B cell (primary cell): ENCODE data around the gene MRPS12. TPM values are rescaled to one million over a fixed set of nuclear protein-coding genes. Genes with fewer than 3 reads are reported as not detected.

Experiments used
- ATAC-seq: fragments of 200-7000 bp; cut with Tn5 transposase; one replicate; pipeline ENCODE4 v1.10.0; 2021; ENCODE audit warnings: low read depth, mild to moderate bottlenecking, moderate number of reproducible peaks, moderate library complexity
- CTCF ChIA-PET: fragments of 350-600 bp; sonication (Branson Sonifier 250); formaldehyde crosslinking; loops from one replicate; lab custom pipeline; 2021; ENCODE audit warnings: antibody characterized with exemption, inconsistent platforms; lab: Charles Lee
- POLR2A ChIA-PET: fragments of 350-600 bp; sonication (Branson Sonifier 250); formaldehyde crosslinking; loops from one replicate; lab custom pipeline; 2021; ENCODE audit warnings: antibody characterized with exemption; lab: Charles Lee
- DNase-seq: peaks from one replicate; pipeline ENCODE4 v3.0.0; 2013
- H2AFZ ChIP-seq: 2 replicates; pipeline ENCODE4 v1.6.1; 2012; ENCODE audit warnings: mild to moderate bottlenecking, low read depth, low read length; ENCODE audit not compliant: insufficient read depth, poor library complexity, severe bottlenecking
- H3K27ac ChIP-seq, 2 donors: 1 replicate in 1 of 2; 2 replicates in 1 of 2; pipeline ENCODE4 v1.5.1; 2012 to 2013; ENCODE audit warnings: low read length in 2 of 2, mild to moderate bottlenecking in 2 of 2, moderate library complexity in 1 of 2
- H3K27me3 ChIP-seq, 4 experiments: fragments of 200-600 bp in 1 of 4; sonication (generic) in 1 of 4; replicated peaks in 1 of 4; 1 replicate in 2 of 4; 2 replicates in 2 of 4; pipeline versions ENCODE4 v1.6.1 to v1.7.0; 2013 to 2016; ENCODE audit warnings: low read length in 3 of 4, mild to moderate bottlenecking in 2 of 4, mixed read lengths in 1 of 4, moderate library complexity in 1 of 4; ENCODE audit not compliant: insufficient read depth in 4 of 4, control insufficient read depth in 3 of 4; ENCODE audit errors: control extremely low read depth in 1 of 4
- H3K36me3 ChIP-seq, 2 experiments: replicated peaks in 1 of 2; 1 replicate in 1 of 2; 2 replicates in 1 of 2; pipeline versions ENCODE4 v1.6.1 to v1.7.1; 2013; ENCODE audit warnings: low read length in 1 of 2; ENCODE audit not compliant: insufficient read depth in 2 of 2, control insufficient read depth in 1 of 2; ENCODE audit errors: control extremely low read depth in 1 of 2, extremely low read depth in 1 of 2
- H3K4me1 ChIP-seq, 2 donors: fragments of 200-600 bp in 1 of 2; sonication (generic) in 1 of 2; 1 replicate in 1 of 2; 2 replicates in 1 of 2; pipeline versions ENCODE4 v1.5.1 to v1.6.1; 2013 to 2017; ENCODE audit warnings: low read length in 2 of 2; ENCODE audit not compliant: control insufficient read depth in 2 of 2, insufficient read depth in 2 of 2
- H3K4me2 ChIP-seq: replicated peaks from 2 replicates; pipeline ENCODE3; 2012; ENCODE audit warnings: mild to moderate bottlenecking, low read depth, low read length; ENCODE audit not compliant: poor library complexity, severe bottlenecking
- H3K4me3 ChIP-seq, 5 experiments: fragments of 200-600 bp in 1 of 5; sonication (generic) in 1 of 5; 1 replicate in 3 of 5; 2 replicates in 2 of 5; pipeline versions ENCODE4 v1.5.1 to v1.7.0; 2011 to 2016; ENCODE audit warnings: low read length in 4 of 5, mild to moderate bottlenecking in 4 of 5, low read depth in 2 of 5, control low read depth in 1 of 5, moderate library complexity in 1 of 5; ENCODE audit not compliant: insufficient read depth in 1 of 5; ENCODE audit errors: control extremely low read depth in 1 of 5, extremely low read depth in 1 of 5
- H3K79me2 ChIP-seq: fragments of 200-600 bp; sonication (generic); one replicate; pipeline ENCODE4 v1.6.0; 2016; ENCODE audit warnings: low read length; ENCODE audit not compliant: control insufficient read depth, insufficient read depth
- H3K9ac ChIP-seq: fragments of 200-600 bp; sonication (generic); 2 replicates; pipeline ENCODE4 v1.6.1; 2017; ENCODE audit warnings: mild to moderate bottlenecking, low read length, moderate library complexity
- H3K9me3 ChIP-seq, 3 donors: one replicate each; pipeline versions ENCODE4 v1.6.1 to v1.7.1; 2013; ENCODE audit warnings: low read length in 2 of 3; ENCODE audit not compliant: control insufficient read depth in 2 of 3, insufficient read depth in 1 of 3; ENCODE audit errors: control extremely low read depth in 1 of 3
- H4K20me1 ChIP-seq: 2 replicates; pipeline ENCODE4 v1.6.0; 2012; ENCODE audit warnings: mild to moderate bottlenecking, low read length; ENCODE audit not compliant: insufficient read depth, control insufficient read depth, poor library complexity, severe bottlenecking
- H3K27ac Mint-ChIP-seq: one replicate; pipeline ENCODE4 v1.8.0; 2021; ENCODE audit warnings: mixed read lengths
- H3K27me3 Mint-ChIP-seq: one replicate; pipeline ENCODE4 v1.8.0; 2021; ENCODE audit warnings: mixed read lengths
- H3K4me1 Mint-ChIP-seq: one replicate; pipeline ENCODE4 v1.8.0; 2021; ENCODE audit warnings: mixed read lengths
- H3K4me3 Mint-ChIP-seq: one replicate; pipeline ENCODE4 v1.8.0; 2021; ENCODE audit warnings: mixed read lengths
- H3K9me3 Mint-ChIP-seq: one replicate; pipeline ENCODE4 v1.8.0; 2022; ENCODE audit warnings: mixed read lengths; ENCODE audit not compliant: insufficient read depth
- CTCF ChIP-seq: fragments of 200-600 bp; IDR thresholded peaks from one replicate; pipeline ENCODE4 v1.8.0; 2022; ENCODE audit warnings: antibody characterized with exemption, mild to moderate bottlenecking
- EZH2 ChIP-seq: IDR thresholded peaks from 2 replicates; pipeline ENCODE4 v1.6.1; 2012; ENCODE audit warnings: borderline replicate concordance, low read depth, mild to moderate bottlenecking, moderate library complexity, low read length; ENCODE audit not compliant: insufficient read depth, poor library complexity, severe bottlenecking
- WGBS: methylation state at CpG from one replicate; pipeline ENCODE4 v1.1.5; 2013; ENCODE audit warnings: missing lambda C conversion rate; ENCODE audit not compliant: insufficient coverage; 5-methylcytosine and 5-hydroxymethylcytosine counted together
- intact Hi-C: fragments of 100-400 bp; cut with micrococcal nuclease; formaldehyde crosslinking; loops from one replicate; pipeline ENCODE4 v1.10.0; 2022
- polyA minus RNA-seq: library from RNA; depleted of rRNA, polyadenylated mRNA; stranded (reverse); fragments of >200 nt; gene quantifications from 2 replicates; pipeline ENCODE4 v1.2.3, GENCODE V29; 2012
- polyA plus RNA-seq: library from polyadenylated mRNA; depleted of rRNA; stranded (reverse); fragments of >200 nt; gene quantifications from 2 replicates; pipeline ENCODE4 v1.2.3, GENCODE V29; 2012
- total RNA-seq, 2 donors: library from RNA; stranded (reverse); fragments of 120-200 nt in 1 of 2; gene quantifications; 1 replicate in 1 of 2; 2 replicates in 1 of 2; pipeline versions ENCODE4 v1.2.3 to v1.2.4, GENCODE V29; 2013 to 2022

Gene MRPS12
- total RNA-seq (27.0 and 29.2 TPM in 2 replicates), polyA plus RNA-seq (21.2 and 30.3 TPM in 2 replicates), polyA minus RNA-seq (30.4 and 39.5 TPM in 2 replicates)
- 24.2 TPM for total RNA-seq (2013)

GRCh38 chr19:38930776-38931520, at the start of gene MRPS12:
TSS of gene MRPS12 (plus strand) at chr19:38930944. CDS start at chr19:38931295, 351 bp downstream.
- H3K27ac Mint-ChIP-seq = peak within 1 kb of the TSS; percentile 99
- peaks cover 26% of the 10 kb centered on the region for H3K4me1 Mint-ChIP-seq
- H3K27me3 Mint-ChIP-seq = no peaks in the 10 kb centered on the region
- TF ChIP-seq CTCF (no peak), EZH2 (no peak)
- Histone ChIP-seq H3K79me2 (peaks cover 30% of the 10 kb centered on the region), H2AFZ (peak within 1 kb of the TSS; percentile 81), H3K36me3 (peaks cover 0 to 19% of the 10 kb centered on the region in 2 experiments), H3K27me3 (no peaks in the 10 kb centered on the region), H3K27ac (peak within 1 kb of the TSS; percentile 84 to 91), H3K4me2 (peak within 1 kb of the TSS; percentile 97), H3K4me3 (peak within 1 kb of the TSS; percentile 79 to 93 (median 91)), H4K20me1 (peaks cover 5% of the 10 kb centered on the region), H3K9me3 (peaks cover 0 to 11% (median 0%) of the 10 kb centered on the region in 3 donors), H3K4me1 (peaks cover 19 to 28% of the 10 kb centered on the region in 2 donors), H3K9ac (peak within 1 kb of the TSS; percentile 93)
- ATAC-seq (peak; percentile 92), DNase-seq (peak; percentile 100)
- ChIA-PET CTCF (interaction anchor here (0.7 to 5.6 kb wide), 41 partner anchors 28 to 1999 kb away, joined by 3 to 55 read pairs (median 4); partner anchors contain the start of genes ACTN4, CATSPERG, ECH1 and EIF3K), POLR2A (interaction anchor here (0.5 to 2.4 kb wide), 9 partner anchors 31 to 528 kb away, joined by 3 to 17 read pairs (median 4); partner anchors contain the start of genes ACTN4, FAM98C, MAP4K1 and NFKBIB)
- peak within 1 kb of the TSS; percentile 99 for H3K4me3 Mint-ChIP-seq
- intact Hi-C loops = loop anchor here (1.0 to 2.0 kb wide), 12 partner anchors 32 to 667 kb away; partner anchors contain the start of genes ACTN4, FAM98C, NFKBIB and SIRT2
- 1% methylated on average over 26 of the region's 40 CpGs for WGBS
- H3K9me3 Mint-ChIP-seq = peaks cover 8% of the 10 kb centered on the region

GRCh38 chr19:38883286-38883685, 47.5 kb upstream of the MRPS12 start:
- Histone ChIP-seq H3K4me1 (peaks cover 29 to 40% of the 10 kb centered on the region in 2 donors), H3K36me3 (peaks cover 0 to 16% of the 10 kb centered on the region in 2 experiments), H2AFZ (no peak overlapping the region), H3K27me3 (no peaks in the 10 kb centered on the region), H3K79me2 (peaks cover 20% of the 10 kb centered on the region), H4K20me1 (no peaks in the 10 kb centered on the region), H3K4me2 (no peak overlapping the region), H3K27ac (peak overlapping the region in 1 of 2 donors; percentile 39), H3K9ac (no peak overlapping the region), H3K9me3 (no peaks in the 10 kb centered on the region), H3K4me3 (no peak overlapping the region)
- DNase-seq = no peak
- H3K4me1 Mint-ChIP-seq = peaks cover 23% of the 10 kb centered on the region
- TF ChIP-seq EZH2 = no peak
- no peak for TF ChIP-seq CTCF
- no peak overlapping the region for H3K27ac Mint-ChIP-seq
- intact Hi-C loops = no loop called here
- WGBS = 76% methylated on average over 3 of the region's 9 CpGs
- H3K27me3 Mint-ChIP-seq = no peaks in the 10 kb centered on the region
- ChIA-PET POLR2A (interaction anchor here (0.6 to 1.2 kb wide), 3 partner anchors 31 to 239 kb away, joined by 3 to 9 read pairs (median 5); no protein-coding TSS in a partner anchor), CTCF (no interaction called here)
- no peak for ATAC-seq
- no peaks in the 10 kb centered on the region for H3K9me3 Mint-ChIP-seq
- H3K4me3 Mint-ChIP-seq = no peak overlapping the region
